Measurements from ENCODE around the gene FBXL2. TPM values are rescaled to one million over a fixed set of nuclear protein-coding genes. Genes with fewer than 3 reads are reported as not detected.

The FBXL2 gene
- total RNA-seq, 3 donors from 2014 or later (not counting 1 experiment from before 2014, with no cell fraction given) = not detected

GRCh38 chr3:33394403-33395054 lies 117.3 kb downstream of the FBXL2 start:
- Mint-ChIP-seq H3K36me3 (peaks cover 47% of the 10 kb centered on the region), H3K4me1 (peaks cover 6 to 7% of the 10 kb centered on the region in 2 donors), H3K27ac (peak overlapping the region in 1 of 2 donors; percentile 9), H3K27me3 (ENCODE audit: low read depth in 2 of 2) (no peaks in the 10 kb centered on the region), H3K4me3 (no peak overlapping the region), H3K9me3 (no peaks in the 10 kb centered on the region)
- ATAC-seq (no peak), DNase-seq (no peak)
- Histone ChIP-seq H3K27ac (ENCODE audit: low read length) (no peak overlapping the region), H3K4me3 (ENCODE audit: low read length) (no peak overlapping the region), H3K27me3 (ENCODE audit: control insufficient read depth, insufficient read depth, low read length) (no peaks in the 10 kb centered on the region), H3K36me3 (ENCODE audit: control insufficient read depth, insufficient read depth, low read length) (peaks cover 89% of the 10 kb centered on the region), H3K4me1 (ENCODE audit: control insufficient read depth, insufficient read depth, low read length) (no peaks in the 10 kb centered on the region), H3K9me3 (ENCODE audit: control insufficient read depth, insufficient read depth, low read length) (no peaks in the 10 kb centered on the region)
- WGBS (ENCODE audit: insufficient coverage) = 100% methylated on average over 1 of the region's 1 CpG
- TF ChIP-seq, protein P1, sequence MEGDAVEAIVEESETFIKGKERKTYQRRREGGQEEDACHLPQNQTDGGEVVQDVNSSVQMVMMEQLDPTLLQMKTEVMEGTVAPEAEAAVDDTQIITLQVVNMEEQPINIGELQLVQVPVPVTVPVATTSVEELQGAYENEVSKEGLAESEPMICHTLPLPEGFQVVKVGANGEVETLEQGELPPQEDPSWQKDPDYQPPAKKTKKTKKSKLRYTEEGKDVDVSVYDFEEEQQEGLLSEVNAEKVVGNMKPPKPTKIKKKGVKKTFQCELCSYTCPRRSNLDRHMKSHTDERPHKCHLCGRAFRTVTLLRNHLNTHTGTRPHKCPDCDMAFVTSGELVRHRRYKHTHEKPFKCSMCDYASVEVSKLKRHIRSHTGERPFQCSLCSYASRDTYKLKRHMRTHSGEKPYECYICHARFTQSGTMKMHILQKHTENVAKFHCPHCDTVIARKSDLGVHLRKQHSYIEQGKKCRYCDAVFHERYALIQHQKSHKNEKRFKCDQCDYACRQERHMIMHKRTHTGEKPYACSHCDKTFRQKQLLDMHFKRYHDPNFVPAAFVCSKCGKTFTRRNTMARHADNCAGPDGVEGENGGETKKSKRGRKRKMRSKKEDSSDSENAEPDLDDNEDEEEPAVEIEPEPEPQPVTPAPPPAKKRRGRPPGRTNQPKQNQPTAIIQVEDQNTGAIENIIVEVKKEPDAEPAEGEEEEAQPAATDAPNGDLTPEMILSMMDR (IDR thresholded peaks at IDR 0.05) = no peak
- intact Hi-C loops (cut with micrococcal nuclease) = no loop called here

DNA sequence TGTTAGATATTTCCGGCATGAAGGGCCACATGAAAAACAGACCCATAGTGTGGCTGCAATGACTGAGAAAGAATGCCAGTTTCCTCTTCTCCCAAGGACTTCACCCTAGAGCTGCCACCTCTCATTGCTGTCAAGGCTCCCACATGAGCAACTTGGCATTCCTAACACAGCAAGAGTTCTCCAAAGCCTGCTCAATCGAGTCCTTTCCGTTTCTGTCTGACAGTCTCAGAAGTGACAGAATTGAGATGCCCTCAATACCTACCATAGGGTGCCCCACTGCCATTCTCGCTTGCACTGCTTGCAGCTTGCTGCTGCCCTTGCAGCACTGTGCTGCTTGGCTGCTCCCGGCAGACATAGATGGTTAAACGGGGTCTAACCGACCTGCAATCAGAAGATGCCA lies 118.7 kb downstream of the FBXL2 start:
- no peak overlapping the region for H3K4me3 ChIP-seq (ENCODE audit: low read length)
- no peaks in the 10 kb centered on the region for H3K9me3 ChIP-seq (ENCODE audit: control insufficient read depth, insufficient read depth, low read length)
- Mint-ChIP-seq H3K27me3 (ENCODE audit: low read depth in 2 of 2) (no peaks in the 10 kb centered on the region), H3K9me3 (no peaks in the 10 kb centered on the region), H3K36me3 (peaks cover 43% of the 10 kb centered on the region), H3K4me3 (no peak overlapping the region), H3K4me1 (peaks cover 6 to 7% of the 10 kb centered on the region in 2 donors), H3K27ac (no peak overlapping the region)
- ATAC-seq (no peak), DNase-seq (no peak)
- WGBS (ENCODE audit: insufficient coverage) = 97% methylated on average over 5 of the region's 7 CpGs
- H3K27me3 ChIP-seq (ENCODE audit: control insufficient read depth, insufficient read depth, low read length) = no peaks in the 10 kb centered on the region
- TF ChIP-seq, protein P1 (IDR thresholded peaks at IDR 0.05) = no peak
- no peaks in the 10 kb centered on the region for H3K4me1 ChIP-seq (ENCODE audit: control insufficient read depth, insufficient read depth, low read length)
- intact Hi-C loops (cut with micrococcal nuclease) = no loop called here
- H3K36me3 ChIP-seq (ENCODE audit: control insufficient read depth, insufficient read depth, low read length) = peaks cover 90% of the 10 kb centered on the region
- no peak overlapping the region for H3K27ac ChIP-seq (ENCODE audit: low read length)

GRCh38 chr3:33398410-33398809 lies 121.2 kb downstream of the FBXL2 start:
- WGBS (ENCODE audit: insufficient coverage) = 98% methylated on average over 5 of the region's 5 CpGs
- no peak for DNase-seq
- H3K27ac Mint-ChIP-seq = peak overlapping the region in 1 of 2 donors; percentile 32

More at GRCh38 chr3:33398410-33398809, 121.2 kb downstream of the FBXL2 start:
- Histone ChIP-seq H3K36me3 (ENCODE audit: control insufficient read depth, insufficient read depth, low read length) (peaks cover 90% of the 10 kb centered on the region), H3K9me3 (ENCODE audit: control insufficient read depth, insufficient read depth, low read length) (no peaks in the 10 kb centered on the region), H3K27ac (ENCODE audit: low read length) (no peak overlapping the region), H3K4me1 (ENCODE audit: control insufficient read depth, insufficient read depth, low read length) (no peaks in the 10 kb centered on the region), H3K27me3 (ENCODE audit: control insufficient read depth, insufficient read depth, low read length) (no peaks in the 10 kb centered on the region), H3K4me3 (ENCODE audit: low read length) (no peak overlapping the region)
- no peaks in the 10 kb centered on the region for H3K27me3 Mint-ChIP-seq (ENCODE audit: low read depth in 2 of 2)
- no peak for ATAC-seq
- intact Hi-C loops (cut with micrococcal nuclease) = no loop called here
- H3K36me3 Mint-ChIP-seq = peaks cover 45% of the 10 kb centered on the region
- H3K4me3 Mint-ChIP-seq = no peak overlapping the region
- no peaks in the 10 kb centered on the region for H3K4me1 Mint-ChIP-seq
- TF ChIP-seq, protein P1 (IDR thresholded peaks at IDR 0.05) = no peak
- no peaks in the 10 kb centered on the region for H3K9me3 Mint-ChIP-seq
